ENCODE measurements around the gene GAB2.

Gene GAB2

DNA sequence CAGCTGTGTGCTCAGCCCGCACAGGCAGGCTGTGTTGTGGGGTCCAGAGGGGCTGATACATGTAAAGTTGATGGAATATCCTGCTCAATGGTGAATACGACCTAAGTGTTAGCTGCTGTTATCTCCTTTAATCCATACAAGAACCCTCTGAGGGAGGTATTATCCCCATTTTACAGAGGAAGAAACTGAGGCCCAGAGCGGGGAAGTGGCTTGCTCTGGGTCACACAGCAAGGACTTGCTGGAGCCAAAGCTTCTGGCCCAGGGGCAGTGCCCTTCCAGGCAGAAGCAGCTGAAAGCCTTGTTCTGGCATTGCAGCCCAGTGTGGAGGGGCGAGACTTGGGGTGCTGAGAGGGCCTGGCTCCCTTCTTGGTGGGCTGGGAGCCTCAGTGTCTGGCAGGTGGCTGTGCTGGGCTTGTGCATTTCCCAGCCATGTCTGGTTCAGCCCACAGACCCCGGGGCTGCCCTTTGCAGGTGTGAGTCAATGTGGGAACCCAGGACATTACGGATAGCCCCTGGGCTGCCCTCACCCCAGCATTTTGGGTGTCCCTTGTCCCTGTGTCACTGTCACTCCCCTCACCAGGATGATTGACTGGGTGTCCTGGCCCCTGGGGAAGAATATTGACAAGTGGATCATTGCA is 218.5 kb downstream of the GAB2 start:
- H3K4me3 ChIP-seq (replicated peaks in 1 of 2; ENCODE audit: low read depth in 2 of 2, low read length in 2 of 2): no peak overlapping the region
- no peak for TF ChIP-seq CTCF (IDR thresholded peaks at IDR 0.05; ENCODE audit: low read depth, low read length)
- DNase-seq (ENCODE audit: low read depth in 2 of 2): no peak

DNA sequence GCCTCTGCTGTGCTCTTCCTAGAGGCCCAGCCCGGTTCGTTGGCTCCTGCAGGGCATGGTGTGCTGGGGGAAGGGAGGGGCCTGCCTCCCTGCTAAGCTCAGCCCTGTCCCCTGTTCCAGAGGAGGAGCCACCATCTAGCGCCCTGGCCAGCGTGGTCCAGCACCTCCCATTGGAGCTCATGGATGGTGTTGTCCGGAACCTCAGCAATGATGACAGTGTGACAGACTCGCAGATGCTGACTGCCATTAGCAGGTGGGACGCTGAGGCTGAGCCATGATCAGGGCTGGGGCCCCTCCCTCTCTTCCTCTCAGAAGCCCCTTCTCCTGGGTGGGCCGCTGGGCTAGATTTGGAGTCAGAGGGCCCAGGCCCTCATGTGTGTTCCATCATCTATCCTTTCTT is 219.8 kb downstream of the GAB2 start:
- H3K4me3 ChIP-seq (replicated peaks in 1 of 2; ENCODE audit: low read depth in 2 of 2, low read length in 2 of 2): no peak overlapping the region
- no peak for TF ChIP-seq CTCF (IDR thresholded peaks at IDR 0.05; ENCODE audit: low read depth, low read length)
- DNase-seq (ENCODE audit: low read depth in 2 of 2): no peak

DNA sequence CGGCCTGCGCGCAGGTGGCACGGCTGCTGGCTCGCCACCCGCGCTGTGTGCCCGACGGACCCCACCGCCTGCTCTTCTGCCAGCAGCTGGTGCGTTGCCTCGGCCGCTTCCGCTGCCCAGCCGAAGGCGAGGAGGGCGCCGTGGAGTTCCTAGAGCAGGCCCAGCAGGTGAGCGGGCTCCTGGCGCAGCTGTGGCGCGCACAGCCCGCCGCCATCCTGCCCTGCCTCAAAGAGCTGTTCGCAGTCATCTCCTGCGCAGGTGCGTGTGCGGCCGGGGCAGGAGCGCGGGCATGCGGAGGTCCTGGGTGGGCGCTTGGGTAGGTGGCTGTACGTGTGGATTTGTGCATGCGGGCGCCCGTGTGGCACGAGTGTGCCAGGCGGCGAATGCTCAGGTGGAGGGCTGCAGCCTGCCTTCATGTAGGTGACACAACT is 220.9 kb downstream of the GAB2 start:
- TF ChIP-seq CTCF (IDR thresholded peaks at IDR 0.05; ENCODE audit: low read depth, low read length): no peak
- H3K4me3 ChIP-seq (replicated peaks in 1 of 2; ENCODE audit: low read depth in 2 of 2, low read length in 2 of 2): no peak overlapping the region
- no peak for DNase-seq (ENCODE audit: low read depth in 2 of 2)

DNA sequence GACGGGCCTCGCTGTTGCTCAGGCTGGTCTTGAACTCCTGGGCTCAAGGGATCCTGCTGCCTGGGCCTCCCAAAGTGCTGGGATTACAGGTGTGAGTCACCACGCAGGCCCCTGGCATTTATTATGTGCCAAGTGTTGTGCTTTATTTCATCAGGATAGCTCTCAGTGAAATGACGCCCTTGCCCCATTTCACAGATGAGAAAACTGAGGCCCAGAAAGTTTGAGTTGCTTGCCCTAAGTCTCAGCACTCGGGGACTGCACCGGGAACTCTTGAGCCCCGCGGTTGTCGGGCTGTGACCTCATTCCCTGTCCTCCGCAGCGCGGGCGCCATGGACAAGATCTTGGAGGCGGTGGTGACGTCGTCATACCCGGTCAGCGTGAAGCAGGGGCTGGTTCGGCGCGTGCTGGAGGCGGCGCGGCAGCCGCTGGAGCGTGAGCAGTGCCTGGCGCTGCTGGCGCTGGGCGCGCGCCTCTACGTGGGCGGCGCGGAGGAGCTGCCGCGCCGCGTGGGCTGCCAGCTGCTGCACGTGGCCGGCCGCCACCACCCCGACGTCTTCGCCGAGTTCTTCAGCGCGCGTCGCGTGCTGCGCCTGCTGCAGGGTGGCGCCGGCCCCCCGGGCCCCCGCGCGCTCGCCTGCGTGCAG is 221.6 kb downstream of the GAB2 start:
- DNase-seq (ENCODE audit: low read depth in 2 of 2): no peak

DNA sequence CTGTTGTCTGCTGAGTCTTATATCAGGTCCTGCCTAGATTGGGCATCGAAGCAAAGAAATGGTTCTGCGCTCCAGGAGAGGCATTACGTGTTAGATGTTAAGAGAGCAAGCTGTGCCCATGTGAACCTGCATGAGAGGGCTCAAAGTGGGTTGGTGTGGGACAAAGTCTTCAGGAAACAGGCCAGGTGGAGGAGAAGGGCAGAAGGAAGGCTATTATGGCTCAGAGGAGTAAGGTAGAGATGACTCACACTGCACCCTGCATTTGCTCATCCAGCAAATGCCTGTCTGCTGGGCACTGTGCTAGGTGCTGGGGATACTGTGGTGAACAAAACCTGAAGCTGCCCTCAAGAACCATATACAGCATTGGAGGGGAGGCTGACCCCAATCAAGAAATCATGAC is 223.1 kb downstream of the GAB2 start:
- no peak overlapping the region for H3K4me3 ChIP-seq (replicated peaks in 1 of 2; ENCODE audit: low read depth in 2 of 2, low read length in 2 of 2)
- no peak for DNase-seq (ENCODE audit: low read depth in 2 of 2)
- no peak for TF ChIP-seq CTCF (IDR thresholded peaks at IDR 0.05; ENCODE audit: low read depth, low read length)

More for the DNA sequence above, 221.6 kb downstream of the GAB2 start:
- no peak overlapping the region for H3K4me3 ChIP-seq (replicated peaks in 1 of 2; ENCODE audit: low read depth in 2 of 2, low read length in 2 of 2)
- no peak for TF ChIP-seq CTCF (IDR thresholded peaks at IDR 0.05; ENCODE audit: low read depth, low read length)

DNA sequence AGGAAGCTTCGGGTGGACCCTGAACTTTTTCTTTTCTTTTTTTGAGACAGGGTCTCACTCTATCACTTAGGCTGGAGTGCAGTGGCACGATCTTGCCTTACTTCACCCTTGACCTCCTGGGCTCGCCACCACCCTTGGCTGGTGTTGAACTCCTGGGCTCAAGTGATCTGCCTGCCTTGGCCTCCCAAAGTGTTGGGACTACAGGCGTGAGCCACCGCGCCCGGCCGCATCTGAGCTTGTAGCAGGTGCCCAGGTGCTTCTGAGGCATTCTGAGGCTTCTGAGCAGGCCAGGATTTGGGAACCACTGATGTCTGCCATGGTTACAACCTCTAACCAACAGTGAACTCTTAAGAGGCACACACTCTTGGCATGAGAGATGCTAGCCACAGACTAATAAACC is 223.8 kb downstream of the GAB2 start:
- DNase-seq (ENCODE audit: low read depth in 2 of 2): no peak
- no peak overlapping the region for H3K4me3 ChIP-seq (replicated peaks in 1 of 2; ENCODE audit: low read depth in 2 of 2, low read length in 2 of 2)
- TF ChIP-seq CTCF (IDR thresholded peaks at IDR 0.05; ENCODE audit: low read depth, low read length): no peak

All from cardiac fibroblast (primary cell).